K562 (cell line): Measurements from ENCODE around the gene LRIT1.

Source experiments
- BRD4 ChIP-seq: fragments of 200-600 bp; sonication (generic); IDR thresholded peaks from 2 replicates; pipeline ENCODE4 v1.6.1; 2017; ENCODE audit warnings: inconsistent platforms
- CTCF ChIP-seq, 3 experiments: IDR thresholded peaks in 2 of 3; conservative IDR thresholded peaks in 1 of 3; 2 replicates each; pipeline ENCODE4 v1.5.1; 2011 to 2012; ENCODE audit warnings: low read length in 3 of 3, mild to moderate bottlenecking in 3 of 3, control low read depth in 2 of 3, improper control_type of control experiment in 1 of 3, inconsistent platforms in 1 of 3, low read depth in 1 of 3, mixed read lengths in 1 of 3, moderate library complexity in 1 of 3; ENCODE audit not compliant: insufficient read depth in 2 of 3
- EZH2 ChIP-seq: IDR thresholded peaks from 2 replicates; pipeline ENCODE4 v1.6.1; 2012; ENCODE audit warnings: low read depth, mild to moderate bottlenecking, inconsistent platforms, low read length, borderline replicate concordance
- HDAC2 ChIP-seq: fragments of 450-650 bp; IDR thresholded peaks from 2 replicates; pipeline ENCODE4 v1.6.1; 2016; ENCODE audit warnings: mild to moderate bottlenecking
- MITF ChIP-seq: IDR thresholded peaks from 2 replicates; pipeline ENCODE4 v1.6.1; 2014; ENCODE audit warnings: antibody characterized with exemption
- SMC3 ChIP-seq: conservative IDR thresholded peaks from 2 replicates; pipeline ENCODE4 v1.6.1; 2011; ENCODE audit warnings: low read depth, low read length, improper control_type of control experiment; ENCODE audit not compliant: insufficient read depth
- ZKSCAN1 ChIP-seq: fragments of 150-350 bp; IDR thresholded peaks from 2 replicates; pipeline ENCODE4 v1.6.1; 2016; ENCODE audit warnings: low read depth, low read length
- ZNF217 ChIP-seq: sonication (generic); formaldehyde crosslinking; IDR thresholded peaks from 2 replicates; pipeline ENCODE4 v1.8.0; 2022; ENCODE audit warnings: mild to moderate bottlenecking, missing genetic modification reagents

GRCh38 chr10:84269773-84270172 lies 28.4 kb upstream of the LRIT1 start:
- TF ChIP-seq CTCF (IDR thresholded peaks at IDR 0.05 in 2 of 3, conservative IDR thresholded peaks at IDR 0.05 in 1 of 3; ENCODE audit: insufficient read depth in 2 of 3, low read depth in 1 of 3, low read length in 3 of 3) = no peak
- TF ChIP-seq EZH2 = no peak
- TF ChIP-seq HDAC2 = no peak
- no peak for TF ChIP-seq SMC3
- no peak for TF ChIP-seq ZNF217
- no peak for TF ChIP-seq BRD4
- TF ChIP-seq MITF = no peak
- TF ChIP-seq ZKSCAN1 = no peak
